Transverse colon (tissue), 4 donors: ENCODE data around the gene PTPRD.

Experiments
- CTCF ChIP-seq, 5 experiments: fragments of 200-600 bp in 3 of 5; fragments of 450-650 bp in 2 of 5; sonication (generic) in 3 of 5; IDR thresholded peaks; 1 replicate in 2 of 5; 2 replicates in 3 of 5; pipeline ENCODE4 v1.5.1; 2016 to 2017; ENCODE audit warnings: antibody characterized with exemption in 5 of 5, inconsistent platforms in 3 of 5, mild to moderate bottlenecking in 2 of 5, moderate library complexity in 1 of 5
- EP300 ChIP-seq: sonication (generic); formaldehyde crosslinking; IDR thresholded peaks from one replicate; pipeline ENCODE4 v1.6.1; 2017; ENCODE audit warnings: antibody characterized with exemption, low read depth
- POLR2A ChIP-seq: fragments of 450-650 bp; IDR thresholded peaks from one replicate; pipeline ENCODE4 v1.6.1; 2016; ENCODE audit warnings: antibody characterized with exemption, mild to moderate bottlenecking, moderate library complexity
- POLR2AphosphoS5 ChIP-seq, 3 donors: sonication (generic); formaldehyde crosslinking; IDR thresholded peaks; one replicate each; pipeline ENCODE4 v1.6.1; 2016; ENCODE audit warnings: antibody characterized with exemption in 3 of 3

GRCh38 chr9:9603345-9603744 is 1009.5 kb downstream of the PTPRD start:
- TF ChIP-seq POLR2A (no peak), CTCF (IDR thresholded peaks at IDR 0.05) (no peak), POLR2AphosphoS5 (IDR thresholded peaks at IDR 0.05) (no peak), EP300 (no peak)
